ENCODE results near the gene KIAA0232.

- TF ChIP-seq EZH2 (IDR thresholded peaks at IDR 0.05; ENCODE audit: insufficient read depth, poor library complexity, severe bottlenecking), result no peak
- no peak for TF ChIP-seq EZH2phosphoT487 (IDR thresholded peaks at IDR 0.05; ENCODE audit: insufficient read depth, low read depth)
Observed at GRCh38 chr4:6873291-6873690, 90.8 kb downstream of the KIAA0232 start.

Measured in GM23248 (cell line).